Endothelial cell of umbilical vein (primary cell): Measurements from ENCODE around the gene CLEC18A.

Source experiments
- EZH2 ChIP-seq: IDR thresholded peaks from 2 replicates; pipeline ENCODE4 v1.6.1; 2012; ENCODE audit warnings: borderline replicate concordance, low read depth, mild to moderate bottlenecking, moderate library complexity, low read length, inconsistent platforms; ENCODE audit not compliant: severe bottlenecking
- POLR2A ChIP-seq: IDR thresholded peaks from 2 replicates; pipeline ENCODE4 v1.6.1; 2012; ENCODE audit warnings: low read depth, mild to moderate bottlenecking, control low read depth, low read length
- POLR2AphosphoS5 ChIP-seq: IDR thresholded peaks from 2 replicates; pipeline ENCODE4 v1.6.1; 2012; ENCODE audit warnings: low read depth, mild to moderate bottlenecking, control low read depth, low read length, moderate library complexity; ENCODE audit not compliant: insufficient read depth
- TF ChIP-seq, protein P1 (sequence below), 2 donors: IDR thresholded peaks; 1 replicate in 1 of 2; 2 replicates in 1 of 2; pipeline ENCODE4 v1.5.1; 2011; ENCODE audit warnings: low read length in 2 of 2, mild to moderate bottlenecking in 2 of 2, moderate library complexity in 2 of 2, control low read depth in 1 of 2, inconsistent platforms in 1 of 2, low read depth in 1 of 2; ENCODE audit not compliant: insufficient read depth in 1 of 2; ENCODE audit errors: extremely low read depth in 1 of 2

DNA sequence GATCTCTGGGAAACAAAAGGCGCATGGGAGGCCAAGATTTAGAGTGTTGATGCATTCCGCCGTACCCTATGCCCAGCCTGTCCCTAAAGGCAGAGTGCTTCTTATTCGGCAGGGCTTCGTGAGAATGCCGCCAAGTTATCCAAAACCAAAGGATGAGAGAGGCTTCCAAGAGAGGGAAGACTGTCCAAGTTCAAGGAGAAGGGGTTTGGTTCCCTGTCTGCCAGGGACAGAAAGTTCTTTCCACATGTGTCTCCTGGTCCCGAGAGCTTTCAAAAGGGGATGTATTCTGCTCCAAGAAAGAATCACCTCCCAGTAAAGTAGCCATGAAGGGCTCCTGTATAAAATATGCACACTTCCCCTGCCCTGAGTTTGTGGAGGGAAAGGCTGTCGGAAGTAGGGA, 42.1 kb upstream of the CLEC18A start:
- TF ChIP-seq EZH2 (no peak), POLR2AphosphoS5 (no peak), POLR2A (no peak)
- TF ChIP-seq, protein P1, sequence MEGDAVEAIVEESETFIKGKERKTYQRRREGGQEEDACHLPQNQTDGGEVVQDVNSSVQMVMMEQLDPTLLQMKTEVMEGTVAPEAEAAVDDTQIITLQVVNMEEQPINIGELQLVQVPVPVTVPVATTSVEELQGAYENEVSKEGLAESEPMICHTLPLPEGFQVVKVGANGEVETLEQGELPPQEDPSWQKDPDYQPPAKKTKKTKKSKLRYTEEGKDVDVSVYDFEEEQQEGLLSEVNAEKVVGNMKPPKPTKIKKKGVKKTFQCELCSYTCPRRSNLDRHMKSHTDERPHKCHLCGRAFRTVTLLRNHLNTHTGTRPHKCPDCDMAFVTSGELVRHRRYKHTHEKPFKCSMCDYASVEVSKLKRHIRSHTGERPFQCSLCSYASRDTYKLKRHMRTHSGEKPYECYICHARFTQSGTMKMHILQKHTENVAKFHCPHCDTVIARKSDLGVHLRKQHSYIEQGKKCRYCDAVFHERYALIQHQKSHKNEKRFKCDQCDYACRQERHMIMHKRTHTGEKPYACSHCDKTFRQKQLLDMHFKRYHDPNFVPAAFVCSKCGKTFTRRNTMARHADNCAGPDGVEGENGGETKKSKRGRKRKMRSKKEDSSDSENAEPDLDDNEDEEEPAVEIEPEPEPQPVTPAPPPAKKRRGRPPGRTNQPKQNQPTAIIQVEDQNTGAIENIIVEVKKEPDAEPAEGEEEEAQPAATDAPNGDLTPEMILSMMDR (IDR thresholded peaks at IDR 0.05; ENCODE audit: extremely low read depth in 1 of 2, insufficient read depth in 1 of 2, low read depth in 1 of 2, low read length in 2 of 2): no peak
